HT-29 (cell line): ENCODE results near the gene RARRES1. TPM values are rescaled to one million over a fixed set of nuclear protein-coding genes. Genes with fewer than 3 reads are reported as not detected.

ENCODE experiments used
- small RNA-seq: library from RNA; depleted of rRNA; stranded (forward); fragments of <200 nt; gene quantifications from one replicate; pipeline ENCODE3, GENCODE V24; 2014
- total RNA-seq: library from RNA; depleted of rRNA; stranded (reverse); fragments of >200 nt; shearing (Covaris generic); gene quantifications from 2 replicates; pipeline ENCODE4 v1.2.3, GENCODE V29; 2014; rRNA removed

The RARRES1 gene
- total RNA-seq, 1 experiment from 2014 or later = 102 TPM

Small RNA genes within 50 kb of the gene (small RNA-seq; reads per million reads assigned to genes)
- not detected for gene AC080013.6

Other genes starting within 250 kb of the RARRES1 start
- gene MLF1, start 161.3 kb downstream of the RARRES1 start, total RNA-seq = 6.0 and 8.9 TPM in 2 replicates
- gene GFM1, start 87.9 kb downstream of the RARRES1 start, total RNA-seq = 28.2 and 30.9 TPM in 2 replicates
- 13.0 and 14.2 TPM in 2 replicates for gene LXN, start 59.8 kb downstream of the RARRES1 start, total RNA-seq
- 25.1 and 34.1 TPM in 2 replicates for gene MFSD1, start 69.6 kb upstream of the RARRES1 start, total RNA-seq